ENCODE measurements around the gene RPTOR.

DNA sequence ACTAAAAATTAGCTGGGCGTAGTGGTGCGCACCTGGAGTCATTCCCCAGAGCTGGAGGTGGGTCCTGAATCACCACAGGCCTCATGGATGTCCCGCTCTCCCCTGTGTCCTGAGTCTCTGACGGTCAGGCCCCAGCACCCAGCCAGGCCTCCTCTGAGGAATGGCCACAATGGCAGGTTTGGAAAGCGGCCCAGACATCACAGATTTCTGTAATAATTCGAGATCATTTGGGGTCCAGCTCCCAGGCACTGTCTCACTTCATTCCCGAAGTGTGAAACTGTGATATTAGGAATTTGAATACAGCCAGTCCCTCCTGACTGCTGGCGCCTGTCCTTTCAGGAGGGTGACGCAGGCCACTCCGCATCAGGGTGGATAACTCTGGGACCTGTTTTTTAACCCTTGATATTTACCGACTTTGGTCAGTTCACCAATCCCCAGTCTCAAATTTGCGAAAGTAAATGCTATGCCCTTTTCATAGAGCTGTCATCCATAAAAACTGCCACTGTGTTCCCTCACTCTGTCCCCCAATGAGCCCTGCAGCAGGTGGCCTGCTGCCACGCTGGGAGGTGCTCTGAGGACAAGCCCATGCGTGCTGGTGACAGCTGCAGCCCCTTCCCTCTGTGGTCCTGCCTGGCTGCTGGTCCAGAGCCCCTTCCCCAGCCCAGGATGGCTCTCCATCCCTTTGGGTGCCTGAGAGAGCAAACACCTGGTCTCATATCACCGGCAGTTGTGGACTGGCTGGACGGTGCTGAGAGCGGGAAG, 28.3 kb upstream of the RPTOR start:
- TF ChIP-seq, protein P1, sequence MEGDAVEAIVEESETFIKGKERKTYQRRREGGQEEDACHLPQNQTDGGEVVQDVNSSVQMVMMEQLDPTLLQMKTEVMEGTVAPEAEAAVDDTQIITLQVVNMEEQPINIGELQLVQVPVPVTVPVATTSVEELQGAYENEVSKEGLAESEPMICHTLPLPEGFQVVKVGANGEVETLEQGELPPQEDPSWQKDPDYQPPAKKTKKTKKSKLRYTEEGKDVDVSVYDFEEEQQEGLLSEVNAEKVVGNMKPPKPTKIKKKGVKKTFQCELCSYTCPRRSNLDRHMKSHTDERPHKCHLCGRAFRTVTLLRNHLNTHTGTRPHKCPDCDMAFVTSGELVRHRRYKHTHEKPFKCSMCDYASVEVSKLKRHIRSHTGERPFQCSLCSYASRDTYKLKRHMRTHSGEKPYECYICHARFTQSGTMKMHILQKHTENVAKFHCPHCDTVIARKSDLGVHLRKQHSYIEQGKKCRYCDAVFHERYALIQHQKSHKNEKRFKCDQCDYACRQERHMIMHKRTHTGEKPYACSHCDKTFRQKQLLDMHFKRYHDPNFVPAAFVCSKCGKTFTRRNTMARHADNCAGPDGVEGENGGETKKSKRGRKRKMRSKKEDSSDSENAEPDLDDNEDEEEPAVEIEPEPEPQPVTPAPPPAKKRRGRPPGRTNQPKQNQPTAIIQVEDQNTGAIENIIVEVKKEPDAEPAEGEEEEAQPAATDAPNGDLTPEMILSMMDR (IDR thresholded peaks at IDR 0.05; ENCODE audit: borderline replicate concordance, extremely low read depth, low read length, poor library complexity, severe bottlenecking): no peak
- no peak for TF ChIP-seq EZH2 (IDR thresholded peaks at IDR 0.05; ENCODE audit: borderline replicate concordance, low read depth, low read length, severe bottlenecking)
